Measurements from ENCODE around the gene MAN2A1.

MAN2A1 gene

DNA sequence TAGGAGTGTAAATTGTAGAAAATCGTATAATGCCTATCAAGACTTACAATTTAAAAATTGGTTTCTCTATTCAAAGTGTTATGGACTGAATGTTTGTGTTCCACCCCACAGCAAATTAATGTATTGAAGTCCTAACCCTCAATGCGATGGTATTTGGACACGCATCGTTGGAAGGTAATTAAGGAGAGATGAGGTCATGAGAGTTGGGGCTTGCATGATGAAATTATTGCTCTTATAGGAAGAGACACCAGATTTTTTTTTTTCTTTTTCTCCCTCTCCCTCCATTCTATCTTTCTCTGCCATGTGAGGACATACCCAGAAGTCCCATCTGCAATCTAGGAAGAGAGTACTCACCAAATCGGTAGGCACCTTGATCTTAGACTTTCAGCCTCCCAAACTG lies 189.2 kb downstream of the MAN2A1 start (continued):
- TF ChIP-seq, protein P1, sequence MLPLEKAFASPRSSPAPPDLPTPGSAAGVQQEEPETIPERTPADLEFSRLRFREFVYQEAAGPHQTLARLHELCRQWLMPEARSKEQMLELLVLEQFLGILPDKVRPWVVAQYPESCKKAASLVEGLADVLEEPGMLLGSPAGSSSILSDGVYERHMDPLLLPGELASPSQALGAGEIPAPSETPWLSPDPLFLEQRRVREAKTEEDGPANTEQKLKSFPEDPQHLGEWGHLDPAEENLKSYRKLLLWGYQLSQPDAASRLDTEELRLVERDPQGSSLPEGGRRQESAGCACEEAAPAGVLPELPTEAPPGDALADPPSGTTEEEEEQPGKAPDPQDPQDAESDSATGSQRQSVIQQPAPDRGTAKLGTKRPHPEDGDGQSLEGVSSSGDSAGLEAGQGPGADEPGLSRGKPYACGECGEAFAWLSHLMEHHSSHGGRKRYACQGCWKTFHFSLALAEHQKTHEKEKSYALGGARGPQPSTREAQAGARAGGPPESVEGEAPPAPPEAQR (tag by site-specific recombination; IDR thresholded peaks at IDR 0.05), result no peak
- no peak for TF ChIP-seq ZNF510 (tag by site-specific recombination; IDR thresholded peaks at IDR 0.05; ENCODE audit: insufficient replicate concordance)
- no peak for TF ChIP-seq ZNF76 (tag by site-specific recombination; IDR thresholded peaks at IDR 0.05; ENCODE audit: borderline replicate concordance, low read depth)
- TF ChIP-seq ZNF660 (tag by site-specific recombination; IDR thresholded peaks at IDR 0.05), result peak; percentile 35; the same call in 1 of the 2 replicates
- no peak for TF ChIP-seq ZNF530 (tag by site-specific recombination; IDR thresholded peaks at IDR 0.05; ENCODE audit: low read depth)
- no peak for TF ChIP-seq ZNF114 (tag by site-specific recombination; IDR thresholded peaks at IDR 0.05)
- no peak for TF ChIP-seq ZNF596 (tag by site-specific recombination; IDR thresholded peaks at IDR 0.05)
- TF ChIP-seq ZNF16 (tag by site-specific recombination; IDR thresholded peaks at IDR 0.05; ENCODE audit: low read depth), result no peak
- no peak for TF ChIP-seq ZFP41 (tag by site-specific recombination; IDR thresholded peaks at IDR 0.05; ENCODE audit: borderline replicate concordance)
- TF ChIP-seq ZNF626 (tag by site-specific recombination; IDR thresholded peaks at IDR 0.05), result no peak
- TF ChIP-seq ZFP37 (tag by site-specific recombination; IDR thresholded peaks at IDR 0.05), result no peak
- no peak for TF ChIP-seq ZNF548 (tag by site-specific recombination; IDR thresholded peaks at IDR 0.05)
- peak; percentile 39; the same call in 1 of the 2 replicates for TF ChIP-seq ZNF324 (tag by site-specific recombination; IDR thresholded peaks at IDR 0.05)
- TF ChIP-seq, protein P2, sequence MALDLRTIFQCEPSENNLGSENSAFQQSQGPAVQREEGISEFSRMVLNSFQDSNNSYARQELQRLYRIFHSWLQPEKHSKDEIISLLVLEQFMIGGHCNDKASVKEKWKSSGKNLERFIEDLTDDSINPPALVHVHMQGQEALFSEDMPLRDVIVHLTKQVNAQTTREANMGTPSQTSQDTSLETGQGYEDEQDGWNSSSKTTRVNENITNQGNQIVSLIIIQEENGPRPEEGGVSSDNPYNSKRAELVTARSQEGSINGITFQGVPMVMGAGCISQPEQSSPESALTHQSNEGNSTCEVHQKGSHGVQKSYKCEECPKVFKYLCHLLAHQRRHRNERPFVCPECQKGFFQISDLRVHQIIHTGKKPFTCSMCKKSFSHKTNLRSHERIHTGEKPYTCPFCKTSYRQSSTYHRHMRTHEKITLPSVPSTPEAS (tag by site-specific recombination; IDR thresholded peaks at IDR 0.05), result no peak
- TF ChIP-seq ZNF132 (tag by site-specific recombination; IDR thresholded peaks at IDR 0.05; ENCODE audit: borderline replicate concordance), result no peak
- TF ChIP-seq ZNF544 (tag by site-specific recombination; IDR thresholded peaks at IDR 0.05), result no peak
- TF ChIP-seq ZNF514 (tag by site-specific recombination; IDR thresholded peaks at IDR 0.05), result no peak
- TF ChIP-seq, protein P3, sequence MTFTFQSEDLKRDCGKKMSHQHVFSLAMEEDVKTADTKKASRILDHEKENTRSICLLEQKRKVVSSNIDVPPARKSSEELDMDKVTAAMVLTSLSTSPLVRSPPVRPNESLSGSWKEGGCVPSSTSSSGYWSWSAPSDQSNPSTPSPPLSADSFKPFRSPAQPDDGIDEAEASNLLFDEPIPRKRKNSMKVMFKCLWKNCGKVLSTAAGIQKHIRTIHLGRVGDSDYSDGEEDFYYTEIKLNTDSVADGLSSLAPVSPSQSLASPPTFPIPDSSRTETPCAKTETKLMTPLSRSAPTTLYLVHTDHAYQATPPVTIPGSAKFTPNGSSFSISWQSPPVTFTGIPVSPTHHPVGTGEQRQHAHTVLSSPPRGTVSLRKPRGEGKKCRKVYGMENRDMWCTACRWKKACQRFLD (tag by site-specific recombination; IDR thresholded peaks at IDR 0.05), result no peak
- no peak for TF ChIP-seq ZNF529 (tag by site-specific recombination; IDR thresholded peaks at IDR 0.05; ENCODE audit: insufficient replicate concordance)
- no peak for TF ChIP-seq YY1 (tag by site-specific recombination; IDR thresholded peaks at IDR 0.05)
- TF ChIP-seq, protein P4, sequence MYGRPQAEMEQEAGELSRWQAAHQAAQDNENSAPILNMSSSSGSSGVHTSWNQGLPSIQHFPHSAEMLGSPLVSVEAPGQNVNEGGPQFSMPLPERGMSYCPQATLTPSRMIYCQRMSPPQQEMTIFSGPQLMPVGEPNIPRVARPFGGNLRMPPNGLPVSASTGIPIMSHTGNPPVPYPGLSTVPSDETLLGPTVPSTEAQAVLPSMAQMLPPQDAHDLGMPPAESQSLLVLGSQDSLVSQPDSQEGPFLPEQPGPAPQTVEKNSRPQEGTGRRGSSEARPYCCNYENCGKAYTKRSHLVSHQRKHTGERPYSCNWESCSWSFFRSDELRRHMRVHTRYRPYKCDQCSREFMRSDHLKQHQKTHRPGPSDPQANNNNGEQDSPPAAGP (tag by site-specific recombination; IDR thresholded peaks at IDR 0.05), result no peak
- no peak for TF ChIP-seq ZNF501 (tag by site-specific recombination; IDR thresholded peaks at IDR 0.05)
- TF ChIP-seq ZBTB17 (tag by site-specific recombination; IDR thresholded peaks at IDR 0.05), result 0 out of 2 replicates have a peak, but pooled peaks have one; percentile 18
- no peak for TF ChIP-seq MZF1 (tag by site-specific recombination; IDR thresholded peaks at IDR 0.05; ENCODE audit: borderline replicate concordance)
- TF ChIP-seq, protein P5, sequence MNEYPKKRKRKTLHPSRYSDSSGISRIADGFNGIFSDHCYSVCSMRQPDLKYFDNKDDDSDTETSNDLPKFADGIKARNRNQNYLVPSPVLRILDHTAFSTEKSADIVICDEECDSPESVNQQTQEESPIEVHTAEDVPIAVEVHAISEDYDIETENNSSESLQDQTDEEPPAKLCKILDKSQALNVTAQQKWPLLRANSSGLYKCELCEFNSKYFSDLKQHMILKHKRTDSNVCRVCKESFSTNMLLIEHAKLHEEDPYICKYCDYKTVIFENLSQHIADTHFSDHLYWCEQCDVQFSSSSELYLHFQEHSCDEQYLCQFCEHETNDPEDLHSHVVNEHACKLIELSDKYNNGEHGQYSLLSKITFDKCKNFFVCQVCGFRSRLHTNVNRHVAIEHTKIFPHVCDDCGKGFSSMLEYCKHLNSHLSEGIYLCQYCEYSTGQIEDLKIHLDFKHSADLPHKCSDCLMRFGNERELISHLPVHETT (tag by site-specific recombination; IDR thresholded peaks at IDR 0.05), result peak; percentile 43; the same call in 1 of the 2 replicates
- TF ChIP-seq, protein P6, sequence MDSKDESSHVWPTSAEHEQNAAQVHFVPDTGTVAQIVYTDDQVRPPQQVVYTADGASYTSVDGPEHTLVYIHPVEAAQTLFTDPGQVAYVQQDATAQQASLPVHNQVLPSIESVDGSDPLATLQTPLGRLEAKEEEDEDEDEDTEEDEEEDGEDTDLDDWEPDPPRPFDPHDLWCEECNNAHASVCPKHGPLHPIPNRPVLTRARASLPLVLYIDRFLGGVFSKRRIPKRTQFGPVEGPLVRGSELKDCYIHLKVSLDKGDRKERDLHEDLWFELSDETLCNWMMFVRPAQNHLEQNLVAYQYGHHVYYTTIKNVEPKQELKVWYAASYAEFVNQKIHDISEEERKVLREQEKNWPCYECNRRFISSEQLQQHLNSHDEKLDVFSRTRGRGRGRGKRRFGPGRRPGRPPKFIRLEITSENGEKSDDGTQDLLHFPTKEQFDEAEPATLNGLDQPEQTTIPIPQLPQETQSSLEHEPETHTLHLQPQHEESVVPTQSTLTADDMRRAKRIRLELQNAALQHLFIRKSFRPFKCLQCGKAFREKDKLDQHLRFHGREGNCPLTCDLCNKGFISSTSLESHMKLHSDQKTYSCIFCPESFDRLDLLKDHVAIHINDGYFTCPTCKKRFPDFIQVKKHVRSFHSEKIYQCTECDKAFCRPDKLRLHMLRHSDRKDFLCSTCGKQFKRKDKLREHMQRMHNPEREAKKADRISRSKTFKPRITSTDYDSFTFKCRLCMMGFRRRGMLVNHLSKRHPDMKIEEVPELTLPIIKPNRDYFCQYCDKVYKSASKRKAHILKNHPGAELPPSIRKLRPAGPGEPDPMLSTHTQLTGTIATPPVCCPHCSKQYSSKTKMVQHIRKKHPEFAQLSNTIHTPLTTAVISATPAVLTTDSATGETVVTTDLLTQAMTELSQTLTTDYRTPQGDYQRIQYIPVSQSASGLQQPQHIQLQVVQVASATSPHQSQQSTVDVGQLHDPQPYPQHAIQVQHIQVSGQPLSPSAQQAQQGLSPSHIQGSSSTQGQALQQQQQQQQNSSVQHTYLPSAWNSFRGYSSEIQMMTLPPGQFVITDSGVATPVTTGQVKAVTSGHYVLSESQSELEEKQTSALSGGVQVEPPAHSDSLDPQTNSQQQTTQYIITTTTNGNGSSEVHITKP (tag by site-specific recombination; IDR thresholded peaks at IDR 0.05), result peak; percentile 47
- TF ChIP-seq ZNF423 (tag by site-specific recombination; IDR thresholded peaks at IDR 0.05), result no peak
- TF ChIP-seq ZNF302 (tag by site-specific recombination; IDR thresholded peaks at IDR 0.05; ENCODE audit: low read depth), result no peak
- TF ChIP-seq GLI4 (tag by site-specific recombination; IDR thresholded peaks at IDR 0.05), result no peak
- 0 out of 2 replicates have a peak, but pooled peaks have one; percentile 21 for TF ChIP-seq KLF10 (tag by site-specific recombination; IDR thresholded peaks at IDR 0.05)
